A673 (cell line): ENCODE results near the gene ASAP2. TPM values are rescaled to one million over a fixed set of nuclear protein-coding genes. Genes with fewer than 3 reads are reported as not detected.

ENCODE experiments used
- BruUV-seq: library from RNA; stranded (reverse); fragments of 400-500 nt; replicated peaks from 2 replicates; lab custom pipeline; 2021; lab: Mats Ljungman, UMichigan
- CTCF ChIA-PET: fragments of 300-600 bp; sonication (Branson Sonifier 250); formaldehyde crosslinking; loops from one replicate; lab custom pipeline; 2022; ENCODE audit warnings: antibody characterized with exemption; lab: Charles Lee
- POLR2A ChIA-PET: fragments of 300-600 bp; sonication (Branson Sonifier 250); formaldehyde crosslinking; loops from one replicate; lab custom pipeline; 2022; ENCODE audit warnings: antibody characterized with exemption; ENCODE audit not compliant: low non-redundant PET; lab: Charles Lee
- DNase-seq: peaks from one replicate; pipeline ENCODE4 v3.0.0-alpha.2; 2015; ENCODE audit warnings: low spot score
- H3K27ac ChIP-seq: fragments of 200-600 bp; sonication (generic); 2 replicates; pipeline ENCODE4 v1.5.1; 2016; ENCODE audit warnings: mixed run types, low read depth, mild to moderate bottlenecking, mixed read lengths, antibody characterized with exemption, low read length; ENCODE audit not compliant: poor library complexity, severe bottlenecking
- H3K27me3 ChIP-seq: fragments of 200-600 bp; sonication (generic); replicated peaks from 2 replicates; pipeline ENCODE4 v1.6.1; 2017; ENCODE audit warnings: mixed run types, low read depth, mild to moderate bottlenecking, mixed read lengths, antibody characterized with exemption, low read length; ENCODE audit not compliant: insufficient read depth, poor library complexity
- H3K36me3 ChIP-seq: fragments of 200-600 bp; sonication (generic); 2 replicates; pipeline ENCODE4 v1.6.1; 2016; ENCODE audit warnings: mixed run types, mild to moderate bottlenecking, mixed read lengths, antibody characterized with exemption, low read length; ENCODE audit not compliant: insufficient read depth, poor library complexity, severe bottlenecking
- H3K4me1 ChIP-seq: fragments of 200-600 bp; sonication (generic); 2 replicates; pipeline ENCODE4 v1.6.1; 2017; ENCODE audit warnings: mixed run types, mild to moderate bottlenecking, mixed read lengths, antibody characterized with exemption, low read length; ENCODE audit not compliant: insufficient read depth, poor library complexity, severe bottlenecking
- H3K4me3 ChIP-seq: fragments of 200-600 bp; sonication (generic); 2 replicates; pipeline ENCODE4 v1.5.1; 2016; ENCODE audit warnings: low read depth, mixed run types, mild to moderate bottlenecking, mixed read lengths, low read length; ENCODE audit not compliant: poor library complexity, severe bottlenecking
- H3K9me3 ChIP-seq: fragments of 200-600 bp; sonication (generic); 2 replicates; pipeline ENCODE4 v1.6.1; 2016; ENCODE audit warnings: mixed run types, low read depth, mild to moderate bottlenecking, mixed read lengths, antibody characterized with exemption, low read length; ENCODE audit not compliant: poor library complexity, severe bottlenecking
- EZH2 ChIP-seq: fragments of 200-600 bp; sonication (generic); IDR thresholded peaks from 2 replicates; pipeline ENCODE4 v1.6.1; 2017; ENCODE audit warnings: borderline replicate concordance, low read depth, mild to moderate bottlenecking, mixed read lengths, antibody characterized with exemption, low read length; ENCODE audit not compliant: poor library complexity, severe bottlenecking
- intact Hi-C: fragments of 100-400 bp; cut with micrococcal nuclease; formaldehyde crosslinking; loops from one replicate; pipeline ENCODE4 v1.10.0; 2022; ENCODE audit not compliant: unreplicated experiment
- total RNA-seq: library from RNA; stranded (reverse); gene quantifications from 2 replicates; pipeline ENCODE4 v1.2.3, GENCODE V29; 2021
- TF ChIP-seq, protein P1 (sequence below): fragments of 300-800, 200-600 bp; sonication (generic); conservative IDR thresholded peaks from 2 replicates; pipeline ENCODE4 v1.5.1; 2017; ENCODE audit warnings: low read depth, mild to moderate bottlenecking, antibody characterized with exemption, low read length, moderate library complexity, mixed read lengths

The ASAP2 gene
- total RNA-seq, 1 experiment from 2014 or later = 46.8 TPM

DNA sequence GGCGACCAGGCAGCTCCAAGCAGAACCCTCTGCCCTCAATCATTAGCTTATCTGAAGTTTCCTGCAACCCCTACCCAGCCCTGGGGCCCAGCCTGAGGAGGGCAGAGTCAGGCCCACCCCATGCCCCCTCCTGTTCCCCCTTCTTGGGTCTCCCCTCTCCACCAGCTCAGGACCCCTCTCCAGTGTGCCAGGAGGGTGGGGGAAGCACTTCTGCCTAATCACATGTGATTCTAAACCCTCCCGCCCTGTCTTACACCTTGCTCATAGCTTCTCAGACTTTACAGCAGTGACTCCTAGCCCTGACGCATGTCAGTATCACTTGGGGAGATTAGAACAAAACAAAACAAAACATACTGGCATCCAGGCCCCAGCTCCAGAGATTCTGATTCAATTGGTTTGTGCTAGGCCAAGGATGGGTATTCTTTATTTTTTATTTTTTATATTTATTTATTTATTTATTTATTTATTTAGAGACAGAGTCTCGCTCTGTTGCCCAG is 42.5 kb upstream of the ASAP2 start:
- POLR2A ChIA-PET = no interaction called here

DNA sequence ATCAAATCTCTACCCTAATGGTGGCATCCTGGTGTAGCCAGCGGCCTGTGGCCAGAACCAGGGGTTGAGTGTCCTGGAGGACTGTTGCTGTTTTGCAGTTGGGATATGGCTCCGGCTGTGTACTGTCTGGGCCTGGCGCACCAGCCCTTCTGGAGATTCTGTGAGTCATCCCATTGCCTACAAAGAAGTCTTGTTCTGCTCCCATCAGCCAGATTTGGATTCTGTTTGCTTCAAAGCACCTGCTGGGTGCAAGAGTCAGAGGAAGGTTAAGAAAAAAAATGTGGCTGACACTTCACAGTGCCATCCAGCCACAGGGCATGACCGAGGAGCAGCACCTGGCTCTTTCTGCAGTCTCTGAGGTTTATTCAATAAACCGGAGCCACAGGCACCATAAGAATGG is 41.0 kb upstream of the ASAP2 start:
- no peaks in the 10 kb centered on the region for H3K9me3 ChIP-seq
- DNase-seq = no peak
- ChIA-PET CTCF (no interaction called here), POLR2A (no interaction called here)
- no peak overlapping the region for H3K4me3 ChIP-seq
- no peak for TF ChIP-seq EZH2
- TF ChIP-seq, protein P1, sequence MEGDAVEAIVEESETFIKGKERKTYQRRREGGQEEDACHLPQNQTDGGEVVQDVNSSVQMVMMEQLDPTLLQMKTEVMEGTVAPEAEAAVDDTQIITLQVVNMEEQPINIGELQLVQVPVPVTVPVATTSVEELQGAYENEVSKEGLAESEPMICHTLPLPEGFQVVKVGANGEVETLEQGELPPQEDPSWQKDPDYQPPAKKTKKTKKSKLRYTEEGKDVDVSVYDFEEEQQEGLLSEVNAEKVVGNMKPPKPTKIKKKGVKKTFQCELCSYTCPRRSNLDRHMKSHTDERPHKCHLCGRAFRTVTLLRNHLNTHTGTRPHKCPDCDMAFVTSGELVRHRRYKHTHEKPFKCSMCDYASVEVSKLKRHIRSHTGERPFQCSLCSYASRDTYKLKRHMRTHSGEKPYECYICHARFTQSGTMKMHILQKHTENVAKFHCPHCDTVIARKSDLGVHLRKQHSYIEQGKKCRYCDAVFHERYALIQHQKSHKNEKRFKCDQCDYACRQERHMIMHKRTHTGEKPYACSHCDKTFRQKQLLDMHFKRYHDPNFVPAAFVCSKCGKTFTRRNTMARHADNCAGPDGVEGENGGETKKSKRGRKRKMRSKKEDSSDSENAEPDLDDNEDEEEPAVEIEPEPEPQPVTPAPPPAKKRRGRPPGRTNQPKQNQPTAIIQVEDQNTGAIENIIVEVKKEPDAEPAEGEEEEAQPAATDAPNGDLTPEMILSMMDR = no peak
- intact Hi-C loops = no loop called here
- no peaks in the 10 kb centered on the region for H3K36me3 ChIP-seq
- no TSS peak for BruUV-seq
- H3K27ac ChIP-seq = no peak overlapping the region
- H3K4me1 ChIP-seq = no peaks in the 10 kb centered on the region
- no peaks in the 10 kb centered on the region for H3K27me3 ChIP-seq

More for the DNA sequence above, 42.5 kb upstream of the ASAP2 start:
- CTCF ChIA-PET = no interaction called here
- no peaks in the 10 kb centered on the region for H3K4me1 ChIP-seq
- no TSS peak for BruUV-seq
- H3K27me3 ChIP-seq = no peaks in the 10 kb centered on the region
- DNase-seq = no peak
- no peak for TF ChIP-seq EZH2
- TF ChIP-seq, protein P1 = no peak
- intact Hi-C loops = no loop called here
- H3K36me3 ChIP-seq = no peaks in the 10 kb centered on the region
- no peak overlapping the region for H3K27ac ChIP-seq
- H3K4me3 ChIP-seq = no peak overlapping the region
- H3K9me3 ChIP-seq = no peaks in the 10 kb centered on the region

DNA sequence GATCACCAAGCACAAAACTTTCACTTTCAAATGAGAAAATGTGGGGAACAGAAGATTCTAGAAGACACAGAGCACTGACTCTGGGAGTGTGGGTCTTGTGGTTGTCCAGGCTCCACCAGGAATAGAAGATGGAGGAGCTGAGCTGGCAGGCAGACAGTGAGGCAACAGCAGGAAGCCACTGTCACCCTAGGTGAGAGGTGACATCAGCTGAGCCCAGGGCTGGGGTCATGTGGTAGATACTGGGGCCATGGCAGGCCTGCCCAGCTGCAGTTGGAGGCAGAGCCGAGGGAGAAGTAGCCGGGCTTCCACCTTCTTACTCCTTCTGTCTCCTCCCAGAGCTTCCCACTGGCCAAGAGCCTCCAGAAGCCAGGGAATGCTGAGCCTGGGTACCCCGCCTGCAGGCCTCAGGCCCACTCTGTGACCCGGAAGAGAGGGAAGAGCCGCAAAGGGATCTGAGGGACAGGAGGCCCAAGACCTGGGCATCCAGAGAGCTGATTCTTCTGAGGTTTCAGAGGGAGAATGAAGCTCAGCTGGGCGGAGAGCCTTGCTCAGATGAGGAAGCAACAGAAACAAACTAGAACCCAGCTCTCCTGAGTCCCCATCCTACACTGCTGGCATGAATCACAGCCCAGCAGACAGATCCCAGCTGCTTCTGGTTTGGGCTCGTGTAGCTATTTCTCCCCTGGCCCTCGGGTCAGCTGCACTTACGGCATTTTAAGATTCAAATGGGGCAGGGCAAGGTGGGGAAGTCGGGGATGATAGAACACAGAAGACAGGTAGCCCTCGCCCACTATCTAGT is 39.8 kb upstream of the ASAP2 start:
- ChIA-PET POLR2A (interaction anchor here (0.7 kb wide), 1 partner anchor 17 kb away, joined by 19 read pairs; no protein-coding TSS in a partner anchor), CTCF (interaction anchor here (0.7 kb wide), 1 partner anchor 38 kb away, joined by 4 read pairs; no protein-coding TSS in a partner anchor)

More for the DNA sequence above, 39.8 kb upstream of the ASAP2 start:
- no peak overlapping the region for H3K4me3 ChIP-seq
- H3K27me3 ChIP-seq = no peaks in the 10 kb centered on the region
- no peaks in the 10 kb centered on the region for H3K9me3 ChIP-seq
- DNase-seq = no peak
- no peak overlapping the region for H3K27ac ChIP-seq
- TF ChIP-seq EZH2 = no peak
- TF ChIP-seq, protein P1 = no peak
- no peaks in the 10 kb centered on the region for H3K4me1 ChIP-seq
- no TSS peak for BruUV-seq
- intact Hi-C loops = no loop called here
- H3K36me3 ChIP-seq = no peaks in the 10 kb centered on the region
